Fibroblast of lung (primary cell): Measurements from ENCODE around the gene THRB.

Experiments
- CTCF ChIP-seq, 2 donors: IDR thresholded peaks in 1 of 2; conservative IDR thresholded peaks in 1 of 2; 1 replicate in 1 of 2; 2 replicates in 1 of 2; pipeline ENCODE4 v1.5.1; 2011 to 2012; ENCODE audit warnings: low read length in 2 of 2, control low read depth in 1 of 2, inconsistent platforms in 1 of 2, low read depth in 1 of 2, mild to moderate bottlenecking in 1 of 2
- EZH2 ChIP-seq: IDR thresholded peaks from 2 replicates; pipeline ENCODE4 v1.5.1; 2012; ENCODE audit warnings: low read length, control low read depth, mild to moderate bottlenecking; ENCODE audit errors: missing control alignments

GRCh38 chr3:24336101-24336500 is 158.5 kb downstream of the THRB start:
- TF ChIP-seq CTCF (conservative IDR thresholded peaks at IDR 0.05 in 1 of 2, IDR thresholded peaks at IDR 0.05 in 1 of 2; ENCODE audit: low read depth in 1 of 2, low read length in 2 of 2) (no peak), EZH2 (no peak)
